RKO (cell line): ENCODE results near the gene EML1.

Source experiments
- DNase-seq: peaks from one replicate; pipeline ENCODE4 v3.0.0-alpha.2; 2016; ENCODE audit warnings: low spot score

The EML1 gene

GRCh38 chr14:99873653-99874052 is 80.4 kb downstream of the EML1 start:
- no peak for DNase-seq

- DNase-seq: no peak
Measured at GRCh38 chr14:99874306-99874705, 81.1 kb downstream of the EML1 start.

GRCh38 chr14:99875421-99875820 is 82.2 kb downstream of the EML1 start:
- DNase-seq: no peak

DNA sequence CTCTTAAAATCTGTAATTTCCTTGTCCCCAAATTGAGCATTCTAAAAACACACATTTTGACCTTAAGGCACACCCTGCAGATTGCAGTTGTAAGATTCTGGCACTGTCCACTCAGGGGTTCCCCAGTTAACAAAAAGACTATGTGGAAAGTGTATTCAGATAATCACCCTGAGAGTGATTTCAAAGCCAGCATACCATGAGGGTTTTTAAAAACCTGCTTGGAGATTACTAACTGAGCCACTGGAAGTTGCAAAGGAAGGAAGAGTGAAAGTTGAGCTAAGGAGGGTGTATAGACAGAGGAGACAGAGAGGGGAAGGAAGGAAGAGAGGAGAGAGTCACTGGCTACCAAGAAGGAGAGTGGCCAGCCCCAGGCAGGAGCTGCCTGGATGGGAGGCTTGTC is 82.6 kb downstream of the EML1 start:
- no peak for DNase-seq

- DNase-seq: no peak
Measured at GRCh38 chr14:99876406-99876805, 83.2 kb downstream of the EML1 start.

GRCh38 chr14:99878563-99878962 is 85.3 kb downstream of the EML1 start:
- no peak for DNase-seq

- no peak for DNase-seq
Measured at GRCh38 chr14:99879401-99880295, 86.4 kb downstream of the EML1 start.

DNA sequence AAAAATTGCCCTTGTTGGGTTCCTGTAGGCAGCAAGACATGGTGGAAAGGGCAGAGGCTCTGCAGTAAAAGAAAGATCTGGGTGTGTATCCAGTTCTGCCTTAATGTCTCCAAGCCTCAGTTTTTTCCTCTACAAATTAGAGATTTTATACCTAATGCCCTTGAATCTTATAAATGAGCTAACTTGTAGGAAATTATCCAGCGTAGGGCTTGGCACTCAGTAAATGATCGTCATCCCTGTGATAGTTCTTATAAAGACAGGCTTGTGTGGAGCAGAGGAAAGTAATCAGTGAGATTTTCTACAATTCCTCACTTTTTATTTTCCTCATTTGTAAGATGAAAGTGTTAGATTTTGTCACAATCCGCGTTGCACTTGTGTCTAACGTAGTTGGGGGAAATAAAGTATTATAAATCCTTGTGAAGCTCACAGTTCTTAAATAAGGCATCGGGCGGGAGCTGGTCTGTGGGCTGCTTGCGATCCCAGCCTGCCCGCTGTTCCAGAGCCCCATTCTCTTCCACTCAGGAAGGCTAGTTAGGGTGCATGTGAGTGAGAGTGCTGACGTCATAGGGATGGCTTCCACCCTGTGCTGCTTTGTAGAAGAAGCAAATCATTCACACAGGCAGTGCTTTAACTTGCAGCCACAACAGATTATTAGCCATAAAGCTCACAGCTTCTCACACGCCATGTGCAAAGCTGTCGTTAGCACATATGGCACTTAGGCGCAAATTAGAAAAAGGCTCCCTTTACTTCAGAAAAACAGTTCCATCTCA is 87.6 kb downstream of the EML1 start:
- DNase-seq: no peak

DNA sequence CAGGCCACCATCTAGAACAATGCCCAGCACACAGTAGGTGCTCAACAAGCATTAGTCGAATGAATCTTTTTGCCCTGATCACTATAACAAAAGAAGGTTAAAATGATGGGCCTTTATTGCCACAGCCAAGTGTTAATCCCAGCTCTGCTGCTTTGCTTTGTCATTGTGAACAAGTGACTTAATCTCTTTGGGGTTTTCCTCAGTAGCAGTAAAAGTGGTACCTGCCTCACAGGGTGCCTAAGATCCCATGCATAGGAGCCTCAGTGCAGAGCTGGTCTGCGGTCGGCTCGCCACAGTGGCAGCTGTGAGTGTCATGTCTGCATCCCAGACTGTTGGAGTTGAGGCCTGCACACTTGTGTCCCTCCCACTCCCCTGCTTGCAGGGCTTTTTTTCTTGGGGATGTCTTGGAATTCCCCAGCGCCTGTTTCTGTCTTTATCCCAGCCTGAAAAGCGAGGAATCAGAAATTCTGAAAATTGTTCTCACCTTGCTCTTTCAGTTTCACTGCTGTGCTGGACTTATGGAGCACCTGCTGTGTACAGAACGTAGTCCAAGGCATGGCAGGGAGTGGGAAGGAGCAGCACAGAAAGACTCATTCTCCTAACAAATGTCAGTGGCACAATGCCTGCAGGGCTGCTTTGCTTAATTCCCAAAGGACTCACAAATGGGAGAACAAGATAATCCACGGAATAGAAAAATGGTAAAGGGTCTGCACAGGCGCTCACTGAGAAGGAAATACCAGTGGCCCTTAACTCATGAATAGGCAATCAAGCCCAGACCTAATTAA is 90.8 kb downstream of the EML1 start:
- no peak for DNase-seq

DNA sequence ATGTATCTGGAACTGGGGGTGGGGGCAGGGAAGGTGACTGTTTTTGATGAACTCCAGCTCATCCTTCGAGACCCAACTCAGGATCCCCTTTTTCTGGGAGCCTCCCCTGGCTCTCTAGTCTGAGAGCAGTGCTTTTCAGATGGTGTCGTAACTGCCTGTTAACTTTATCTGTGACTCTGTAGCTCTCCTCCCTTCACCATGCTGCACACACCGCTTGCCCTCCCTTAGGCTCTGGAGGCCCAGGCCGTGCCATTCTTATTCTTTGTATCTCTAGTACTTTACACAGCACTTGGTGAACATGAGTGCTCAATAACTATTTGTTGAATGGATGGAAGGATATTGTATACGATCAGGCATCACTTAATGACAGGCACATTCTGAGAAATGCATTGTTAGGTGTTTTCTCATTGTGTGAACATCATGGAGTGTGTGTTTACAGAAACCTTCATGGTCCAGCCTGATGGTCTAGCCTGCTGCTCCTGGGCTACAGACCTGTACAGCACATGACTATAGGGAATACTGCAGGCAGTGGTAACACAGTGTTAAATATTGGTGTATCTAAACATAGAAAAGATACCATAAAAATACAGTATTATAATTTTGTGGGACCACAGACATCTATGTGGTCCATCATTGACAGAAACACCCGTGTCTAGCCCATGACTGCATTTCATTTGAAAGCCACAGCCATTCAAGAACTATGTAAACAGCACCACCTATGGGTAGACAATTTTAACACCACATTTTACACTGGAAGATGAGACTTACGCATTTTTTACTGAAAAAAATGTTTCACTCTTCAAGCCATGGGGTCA is 91.8 kb downstream of the EML1 start:
- peak; percentile 66 for DNase-seq

- no peak for DNase-seq
Measured at GRCh38 chr14:99885649-99885958, 92.4 kb downstream of the EML1 start.

GRCh38 chr14:99887407-99887806 is 94.2 kb downstream of the EML1 start:
- DNase-seq: no peak

- no peak for DNase-seq
Measured at GRCh38 chr14:99888149-99888548, 94.9 kb downstream of the EML1 start.

- no peak for DNase-seq
Measured at GRCh38 chr14:99889268-99889667, 96.1 kb downstream of the EML1 start.

GRCh38 chr14:99891266-99891665 is 98.1 kb downstream of the EML1 start:
- DNase-seq: no peak

DNA sequence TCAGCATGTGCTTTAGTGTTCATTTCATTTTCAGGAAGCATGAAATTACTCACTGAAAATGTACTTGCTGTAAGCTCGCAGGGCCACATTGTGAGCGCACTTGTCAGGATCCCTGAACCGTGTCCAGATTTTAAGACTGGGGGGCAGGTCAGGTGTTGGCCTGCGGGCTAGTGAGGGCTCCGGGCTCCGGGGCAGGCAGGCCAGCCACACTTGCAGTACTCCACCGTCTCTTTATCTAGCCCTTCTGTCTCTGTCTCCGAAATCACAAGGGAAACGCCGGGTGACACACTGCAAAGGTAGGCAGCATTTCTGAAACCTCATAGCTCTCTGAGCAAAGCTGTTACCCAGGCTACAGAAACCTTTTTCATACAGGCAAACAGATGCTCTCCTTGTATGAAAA is 98.7 kb downstream of the EML1 start:
- no peak for DNase-seq

DNA sequence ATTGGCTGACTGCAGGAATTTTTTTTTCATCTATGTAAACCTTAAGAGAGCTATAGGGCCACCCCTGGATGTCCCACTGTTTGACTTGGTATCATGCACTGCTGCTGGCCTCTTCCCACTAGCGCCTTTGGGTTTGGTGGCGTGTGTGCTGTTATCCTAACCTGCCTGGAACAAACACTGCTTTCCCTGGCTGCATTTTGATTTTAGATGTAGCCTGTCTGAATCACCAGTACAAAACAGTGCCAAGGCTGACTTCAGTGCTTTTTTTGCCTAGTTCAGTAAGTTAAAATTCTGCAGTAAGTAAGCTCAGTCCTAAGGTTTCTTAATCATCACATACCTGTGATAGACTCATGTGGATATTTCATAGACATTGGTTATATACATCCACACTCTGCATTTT is 99.2 kb downstream of the EML1 start:
- no peak for DNase-seq

DNA sequence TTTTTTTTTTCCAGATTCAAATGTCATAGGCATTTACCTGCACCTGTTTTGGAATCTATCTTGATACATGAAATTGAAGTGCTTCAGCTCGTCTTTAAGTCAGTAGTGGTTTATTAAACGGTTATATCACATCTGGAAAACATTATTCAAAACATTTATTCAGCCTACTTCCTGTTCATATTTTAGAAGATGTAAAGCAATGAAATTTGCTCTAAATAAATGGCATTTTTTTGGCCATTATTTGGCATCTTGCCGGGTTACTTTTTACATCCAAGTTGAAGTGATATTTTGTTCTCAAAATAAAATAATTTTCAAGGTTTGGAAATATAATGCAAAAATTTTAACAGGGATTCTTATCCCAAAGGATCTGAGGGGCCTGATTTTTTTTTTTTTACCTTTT is 103.1 kb downstream of the EML1 start:
- DNase-seq: no peak

GRCh38 chr14:99899578-99900178 is 106.5 kb downstream of the EML1 start:
- peak; percentile 49 for DNase-seq

- no peak for DNase-seq
Measured at GRCh38 chr14:99902925-99903324, 109.7 kb downstream of the EML1 start.

DNA sequence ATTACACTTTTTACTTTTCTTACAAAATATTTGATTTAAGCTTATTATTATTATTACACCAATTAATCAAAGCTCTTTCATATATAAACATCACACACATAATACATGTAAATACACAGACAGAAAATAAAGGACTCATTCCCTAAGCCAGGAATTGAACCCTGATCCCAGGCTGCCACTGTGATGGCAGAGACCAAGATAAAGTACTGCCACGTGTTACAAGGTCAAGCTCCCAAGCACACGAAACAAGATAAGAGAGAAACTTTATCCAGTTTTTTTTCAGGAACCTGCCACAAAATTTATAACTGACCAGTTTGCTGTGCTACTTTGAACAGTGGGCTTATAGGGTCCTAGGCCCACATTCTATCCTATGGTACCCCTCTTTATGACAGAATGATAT is 111.3 kb downstream of the EML1 start:
- no peak for DNase-seq
